Neuronal stem cell (in vitro differentiated cells): ENCODE data around the gene TOGARAM1.

Source experiments
- DNase-seq: peaks from one replicate; pipeline ENCODE4 v3.0.0-alpha.2; 2013; ENCODE audit warnings: low spot score
- H2AFZ ChIP-seq: one replicate; pipeline ENCODE4 v1.6.1; 2013; ENCODE audit warnings: mild to moderate bottlenecking, low read length, inconsistent platforms
- H2AK5ac ChIP-seq: 2 replicates; pipeline ENCODE4 v1.6.1; 2013; ENCODE audit warnings: low read depth, mild to moderate bottlenecking, inconsistent platforms, low read length, moderate library complexity, mixed read lengths
- H2BK120ac ChIP-seq: 2 replicates; pipeline ENCODE4 v1.6.1; 2013; ENCODE audit warnings: low read depth, mild to moderate bottlenecking, inconsistent platforms, low read length, moderate library complexity, mixed read lengths
- H2BK12ac ChIP-seq: one replicate; pipeline ENCODE4 v1.6.1; 2013; ENCODE audit warnings: low read length, inconsistent platforms
- H2BK15ac ChIP-seq: 2 replicates; pipeline ENCODE4 v1.6.1; 2013; ENCODE audit warnings: mild to moderate bottlenecking, low read length, inconsistent platforms, mixed read lengths
- H2BK5ac ChIP-seq: one replicate; pipeline ENCODE4 v1.6.1; 2013; ENCODE audit warnings: inconsistent platforms, mild to moderate bottlenecking, low read length, moderate library complexity
- H3K14ac ChIP-seq: one replicate; pipeline ENCODE4 v1.6.1; 2013; ENCODE audit warnings: low read length, inconsistent platforms
- H3K18ac ChIP-seq: 2 replicates; pipeline ENCODE4 v1.6.1; 2013; ENCODE audit warnings: low read length, inconsistent platforms
- H3K23ac ChIP-seq: 2 replicates; pipeline ENCODE4 v1.6.1; 2013; ENCODE audit warnings: low read depth, mild to moderate bottlenecking, mixed read lengths, low read length, inconsistent platforms; ENCODE audit not compliant: poor library complexity
- H3K27ac ChIP-seq: replicated peaks from 3 replicates; pipeline ENCODE4 v1.5.1; 2013; ENCODE audit warnings: low read length, inconsistent platforms
- H3K27me3 ChIP-seq, 3 experiments: 2 replicates each; pipeline ENCODE4 v1.6.1; 2013; ENCODE audit warnings: low read length in 3 of 3, mild to moderate bottlenecking in 2 of 3, inconsistent platforms in 1 of 3, low read depth in 1 of 3, mixed read lengths in 1 of 3, moderate library complexity in 1 of 3; ENCODE audit not compliant: control insufficient read depth in 3 of 3, insufficient read depth in 3 of 3
- H3K36me3 ChIP-seq, 2 donors: replicated peaks in 1 of 2; 2 replicates each; pipeline ENCODE4 v1.6.1; 2013; ENCODE audit warnings: low read length in 2 of 2; ENCODE audit not compliant: control insufficient read depth in 2 of 2, insufficient read depth in 2 of 2
- H3K4ac ChIP-seq: 2 replicates; pipeline ENCODE4 v1.6.1; 2013; ENCODE audit warnings: inconsistent platforms, mild to moderate bottlenecking, low read length, moderate library complexity
- H3K4me1 ChIP-seq, 2 donors: 1 replicate in 1 of 2; 2 replicates in 1 of 2; pipeline ENCODE4 v1.6.1; 2013; ENCODE audit warnings: low read length in 2 of 2, low read depth in 1 of 2; ENCODE audit not compliant: control insufficient read depth in 2 of 2, insufficient read depth in 1 of 2
- H3K4me2 ChIP-seq: one replicate; pipeline ENCODE4 v1.6.1; 2013; ENCODE audit warnings: mild to moderate bottlenecking, low read length, inconsistent platforms; ENCODE audit not compliant: insufficient read depth, poor library complexity, severe bottlenecking
- H3K4me3 ChIP-seq, 2 donors: 2 replicates each; pipeline ENCODE4 v1.5.1; 2013; ENCODE audit warnings: low read length in 2 of 2, mild to moderate bottlenecking in 2 of 2, inconsistent platforms in 1 of 2, moderate library complexity in 1 of 2
- H3K79me1 ChIP-seq: one replicate; pipeline ENCODE4 v1.6.1; 2013; ENCODE audit warnings: low read depth, mild to moderate bottlenecking, inconsistent platforms, low read length, moderate library complexity
- H3K9ac ChIP-seq: one replicate; pipeline ENCODE4 v1.6.1; 2013; ENCODE audit warnings: mild to moderate bottlenecking, low read depth, low read length, inconsistent platforms; ENCODE audit not compliant: poor library complexity
- H3K9me3 ChIP-seq, 2 donors: replicated peaks in 1 of 2; 2 replicates each; pipeline versions ENCODE3 to v1.6.1; 2013; ENCODE audit warnings: low read length in 2 of 2, mild to moderate bottlenecking in 2 of 2, inconsistent platforms in 1 of 2, low read depth in 1 of 2, mixed read lengths in 1 of 2, moderate library complexity in 1 of 2; ENCODE audit not compliant: control insufficient read depth in 2 of 2, insufficient read depth in 1 of 2
- H4K8ac ChIP-seq: one replicate; pipeline ENCODE4 v1.6.1; 2013; ENCODE audit warnings: low read depth, mild to moderate bottlenecking, inconsistent platforms, low read length, moderate library complexity
- H4K91ac ChIP-seq: one replicate; pipeline ENCODE4 v1.6.1; 2013; ENCODE audit warnings: low read length, low read depth, mild to moderate bottlenecking, inconsistent platforms; ENCODE audit not compliant: poor library complexity
- WGBS, 2 donors: extraction: QIAGEN DNeasy Blood & Tissue Kit; methylation state at CpG; one replicate each; pipeline ENCODE4 v1.1.7; 2013; ENCODE audit warnings: missing lambda C conversion rate in 2 of 2, mixed read lengths in 1 of 2; ENCODE audit not compliant: insufficient read length in 2 of 2, insufficient replicate concordance in 1 of 2; ENCODE audit errors: extremely low coverage in 2 of 2; 5-methylcytosine and 5-hydroxymethylcytosine counted together

Gene TOGARAM1

GRCh38 chr14:44961151-44961553 is 838 bp upstream of the TOGARAM1 start:
- peak; percentile 35 for DNase-seq
- no peak overlapping the region for H4K8ac ChIP-seq
- no CpG with 5 or more reads among the region's 14 CpGs for WGBS, 2 donors
- no peaks in the 10 kb centered on the region for H3K27me3 ChIP-seq
- H3K4me1 ChIP-seq = peaks cover 3 to 10% of the 10 kb centered on the region in 2 donors
- H3K4ac ChIP-seq = no peak overlapping the region
- no peak overlapping the region for H4K91ac ChIP-seq
- H3K14ac ChIP-seq = no peak overlapping the region
- H2AK5ac ChIP-seq = no peak overlapping the region
- H2BK15ac ChIP-seq = no peak overlapping the region
- no peak overlapping the region for H3K9ac ChIP-seq
- peak overlapping the region; percentile 77 to 92 for H3K4me3 ChIP-seq
- H3K9me3 ChIP-seq = no peaks in the 10 kb centered on the region
- no peak overlapping the region for H3K23ac ChIP-seq
- H3K36me3 ChIP-seq = no peaks in the 10 kb centered on the region
- H2AFZ ChIP-seq = peak overlapping the region; percentile 81
- no peak overlapping the region for H2BK120ac ChIP-seq
- H2BK5ac ChIP-seq = no peak overlapping the region
- no peak overlapping the region for H2BK12ac ChIP-seq
- peak overlapping the region; percentile 70 for H3K27ac ChIP-seq
- H3K79me1 ChIP-seq = no peaks in the 10 kb centered on the region
- H3K4me2 ChIP-seq = peak overlapping the region; percentile 45
- no peak overlapping the region for H3K18ac ChIP-seq

DNA sequence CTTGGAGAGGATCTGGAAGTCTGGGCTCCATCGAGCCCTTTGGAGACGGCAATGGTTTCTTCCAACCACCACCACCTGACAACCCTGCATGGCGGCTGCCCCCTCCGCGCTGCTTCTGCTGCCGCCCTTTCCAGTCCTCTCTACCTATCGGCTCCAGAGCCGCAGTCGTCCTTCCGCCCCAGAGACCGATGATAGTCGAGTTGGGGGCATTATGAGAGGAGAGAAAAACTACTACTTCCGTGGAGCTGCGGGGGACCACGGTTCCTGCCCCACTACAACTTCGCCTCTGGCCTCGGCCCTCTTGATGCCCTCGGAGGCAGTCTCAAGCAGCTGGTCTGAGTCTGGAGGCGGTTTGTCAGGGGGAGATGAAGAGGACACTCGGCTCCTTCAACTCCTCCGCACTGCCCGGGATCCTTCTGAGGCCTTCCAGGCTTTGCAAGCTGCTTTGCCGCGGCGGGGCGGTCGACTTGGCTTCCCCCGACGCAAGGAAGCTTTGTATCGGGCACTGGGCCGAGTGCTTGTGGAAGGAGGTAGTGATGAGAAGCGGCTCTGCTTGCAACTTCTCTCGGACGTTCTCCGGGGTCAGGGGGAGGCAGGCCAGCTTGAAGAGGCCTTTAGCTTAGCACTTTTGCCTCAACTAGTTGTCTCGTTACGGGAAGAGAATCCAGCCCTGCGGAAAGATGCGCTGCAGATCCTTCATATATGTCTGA is 499 bp downstream of the TOGARAM1 start:
- no CpG with 5 or more reads among the region's 39 CpGs for WGBS, 2 donors
- Histone ChIP-seq H2AFZ (peak overlapping the region; percentile 89), H3K27me3 (no peaks in the 10 kb centered on the region), H2BK12ac (no peak overlapping the region), H3K36me3 (peaks cover 0 to 7% of the 10 kb centered on the region in 2 donors), H3K79me1 (no peaks in the 10 kb centered on the region), H3K9me3 (peaks cover 0 to 4% of the 10 kb centered on the region in 2 donors), H3K9ac (peak overlapping the region; percentile 79), H3K27ac (peak overlapping the region; percentile 76), H2BK5ac (no peak overlapping the region), H4K91ac (no peak overlapping the region), H3K18ac (peak overlapping the region; percentile 44), H3K4ac (no peak overlapping the region), H3K4me1 (peaks cover 3 to 16% of the 10 kb centered on the region in 2 donors), H2BK15ac (no peak overlapping the region), H3K14ac (no peak overlapping the region), H3K4me3 (peak overlapping the region; percentile 77 to 86), H3K4me2 (peak overlapping the region; percentile 72), H2AK5ac (peak overlapping the region; percentile 21), H2BK120ac (no peak overlapping the region), H4K8ac (no peak overlapping the region), H3K23ac (no peak overlapping the region)
- DNase-seq = peak; percentile 43

- H3K18ac ChIP-seq = no peak overlapping the region
- no peak overlapping the region for H3K23ac ChIP-seq
- no peaks in the 10 kb centered on the region for H3K27me3 ChIP-seq
- H4K8ac ChIP-seq = no peak overlapping the region
- no peak overlapping the region for H2BK120ac ChIP-seq
- peaks cover 3 to 16% of the 10 kb centered on the region in 2 donors for H3K4me1 ChIP-seq
- no peak overlapping the region for H3K27ac ChIP-seq
- WGBS, 2 donors = no CpG with 5 or more reads among the region's 13 CpGs
- peaks cover 0 to 10% of the 10 kb centered on the region in 2 donors for H3K36me3 ChIP-seq
- no peak overlapping the region for H4K91ac ChIP-seq
- no peak overlapping the region for H3K4ac ChIP-seq
- peak overlapping the region; percentile 79 for H3K9ac ChIP-seq
- no peak for DNase-seq
- peaks cover 0 to 4% of the 10 kb centered on the region in 2 donors for H3K9me3 ChIP-seq
- H3K4me3 ChIP-seq = peak overlapping the region; percentile 77 to 86
- H2BK5ac ChIP-seq = no peak overlapping the region
- no peak overlapping the region for H3K14ac ChIP-seq
- no peak overlapping the region for H2BK12ac ChIP-seq
- peak overlapping the region; percentile 89 for H2AFZ ChIP-seq
- H3K4me2 ChIP-seq = peak overlapping the region; percentile 72
- H2AK5ac ChIP-seq = no peak overlapping the region
- H2BK15ac ChIP-seq = no peak overlapping the region
- H3K79me1 ChIP-seq = no peaks in the 10 kb centered on the region
These were observed 1.1 kb downstream of the TOGARAM1 start for GRCh38 chr14:44963044-44963528.

DNA sequence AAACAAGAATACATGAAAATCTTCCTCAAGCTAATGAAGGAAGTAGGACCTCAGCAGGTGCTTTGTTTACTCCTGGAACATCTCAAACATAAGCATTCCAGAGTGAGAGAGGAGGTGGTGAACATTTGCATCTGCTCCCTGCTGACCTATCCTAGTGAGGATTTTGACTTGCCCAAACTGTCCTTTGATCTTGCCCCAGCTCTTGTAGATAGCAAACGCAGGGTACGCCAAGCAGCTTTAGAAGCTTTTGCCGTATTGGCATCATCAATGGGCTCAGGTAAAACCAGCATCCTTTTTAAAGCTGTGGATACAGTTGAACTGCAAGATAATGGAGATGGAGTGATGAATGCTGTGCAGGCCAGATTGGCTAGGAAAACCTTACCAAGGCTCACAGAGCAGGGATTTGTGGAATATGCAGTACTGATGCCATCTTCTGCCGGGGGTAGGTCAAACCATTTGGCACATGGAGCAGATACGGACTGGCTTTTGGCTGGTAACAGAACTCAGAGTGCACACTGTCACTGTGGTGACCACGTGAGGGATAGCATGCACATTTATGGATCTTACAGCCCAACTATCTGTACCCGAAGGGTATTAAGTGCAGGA is 1.9 kb downstream of the TOGARAM1 start:
- no peak overlapping the region for H3K27ac ChIP-seq
- H2AK5ac ChIP-seq = no peak overlapping the region
- H3K4me1 ChIP-seq = peaks cover 3 to 16% of the 10 kb centered on the region in 2 donors
- no peak overlapping the region for H3K18ac ChIP-seq
- peak overlapping the region; percentile 77 to 86 for H3K4me3 ChIP-seq
- no peaks in the 10 kb centered on the region for H3K27me3 ChIP-seq
- H3K36me3 ChIP-seq = peaks cover 0 to 16% of the 10 kb centered on the region in 2 donors
- no peak overlapping the region for H4K91ac ChIP-seq
- no peak overlapping the region for H3K14ac ChIP-seq
- H2BK15ac ChIP-seq = no peak overlapping the region
- H3K23ac ChIP-seq = no peak overlapping the region
- no peak overlapping the region for H2BK12ac ChIP-seq
- DNase-seq = no peak
- no peak overlapping the region for H2AFZ ChIP-seq
- H3K79me1 ChIP-seq = no peaks in the 10 kb centered on the region
- H3K4ac ChIP-seq = no peak overlapping the region
- WGBS, 2 donors = no CpG with 5 or more reads among the region's 7 CpGs
- peak overlapping the region; percentile 72 for H3K4me2 ChIP-seq
- peaks cover 0 to 10% of the 10 kb centered on the region in 2 donors for H3K9me3 ChIP-seq
- H2BK120ac ChIP-seq = no peak overlapping the region
- H2BK5ac ChIP-seq = no peak overlapping the region
- H3K9ac ChIP-seq = no peak overlapping the region
- no peak overlapping the region for H4K8ac ChIP-seq
